GM21526 (cell line): ENCODE results near the gene KDELR3.

ENCODE experiments used
- ATAC-seq: cut with Tn5 transposase; IDR thresholded peaks from one replicate; pipeline ENCODE4 v1.9.1; 2021; ENCODE audit warnings: moderate library complexity; ENCODE audit not compliant: unreplicated experiment, low FRiP score

Gene KDELR3

GRCh38 chr22:38479096-38479837, 11.4 kb downstream of the KDELR3 start:
- no peak for ATAC-seq

DNA sequence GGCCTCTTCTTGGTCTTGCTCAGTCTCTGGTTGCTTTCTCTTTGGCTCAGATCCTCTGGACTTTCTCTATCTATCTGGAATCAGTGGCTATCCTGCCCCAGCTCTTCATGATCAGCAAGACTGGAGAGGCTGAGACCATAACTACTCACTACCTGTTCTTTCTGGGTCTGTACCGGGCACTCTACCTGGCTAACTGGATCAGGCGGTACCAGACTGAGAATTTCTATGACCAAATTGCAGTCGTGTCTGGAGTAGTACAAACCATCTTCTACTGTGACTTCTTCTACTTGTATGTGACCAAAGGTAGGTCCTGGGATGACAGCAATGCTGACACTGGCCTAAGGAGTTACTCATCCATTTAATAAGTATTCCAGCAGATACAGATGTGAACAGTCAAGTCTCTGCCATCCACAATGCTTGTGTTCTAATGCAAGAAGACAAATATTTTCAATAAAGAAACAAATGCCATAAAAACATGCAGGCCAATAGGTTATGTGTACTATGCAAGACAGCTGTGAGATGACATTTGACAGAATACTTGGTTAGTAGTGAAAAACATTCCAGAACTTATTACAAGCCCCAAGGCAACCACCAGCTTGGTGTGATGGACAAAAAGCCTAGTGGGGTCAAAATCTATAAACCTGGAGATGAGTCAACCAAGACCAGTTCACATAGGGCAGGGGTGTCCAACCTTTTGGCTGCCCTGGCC, 13.4 kb downstream of the KDELR3 start:
- no peak for ATAC-seq

DNA sequence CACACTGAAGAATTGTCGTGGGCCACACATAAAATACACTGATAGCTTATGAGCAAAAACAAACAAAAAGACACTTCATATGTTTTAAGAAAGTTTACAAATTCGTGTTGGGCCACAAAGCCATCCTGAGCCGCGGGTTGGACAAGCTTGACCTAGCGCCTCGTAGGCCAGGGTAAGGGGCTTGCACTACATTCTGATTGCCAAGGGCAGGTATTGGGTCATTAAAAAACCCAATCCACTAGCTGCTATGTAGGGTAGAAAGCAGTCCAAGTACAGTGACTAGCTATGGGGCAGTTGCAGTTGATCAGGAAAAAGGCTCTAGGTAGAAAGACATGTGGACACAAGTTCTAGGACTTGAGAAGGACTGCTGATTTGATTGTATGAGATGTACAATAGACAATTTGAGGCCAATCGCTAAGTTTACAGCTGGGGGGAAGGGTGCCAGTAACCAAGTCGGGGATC, 14.0 kb downstream of the KDELR3 start:
- ATAC-seq = no peak

DNA sequence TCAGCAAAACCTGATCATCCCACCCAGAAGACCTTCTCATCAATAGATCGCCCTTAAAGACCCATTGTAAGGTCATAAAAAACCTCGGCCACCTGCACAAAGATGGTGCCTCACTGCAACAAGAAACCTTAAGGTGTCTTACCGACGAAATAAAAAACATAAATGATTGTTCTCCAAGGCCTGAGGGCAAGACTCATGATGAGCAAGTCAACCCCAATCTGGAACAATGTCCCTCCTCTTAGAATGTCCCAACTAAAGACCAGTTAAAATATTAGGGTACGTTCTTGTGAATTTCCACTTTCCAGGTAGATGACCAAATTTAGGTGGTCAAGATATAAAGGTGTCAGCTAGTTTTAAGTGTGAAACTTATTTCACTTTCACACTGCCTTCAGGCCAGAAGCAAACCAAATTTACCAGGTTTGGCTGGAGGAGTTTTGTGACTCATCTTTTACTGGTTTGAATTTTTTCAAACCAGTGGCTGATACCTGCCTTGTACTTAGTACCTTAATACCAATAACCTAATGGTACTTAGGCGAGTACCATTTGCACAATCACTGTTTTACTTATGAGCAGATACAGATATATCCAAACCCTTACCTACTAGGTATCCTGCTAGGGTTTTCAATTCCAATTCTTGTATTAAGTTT, 14.9 kb downstream of the KDELR3 start:
- no peak for ATAC-seq

DNA sequence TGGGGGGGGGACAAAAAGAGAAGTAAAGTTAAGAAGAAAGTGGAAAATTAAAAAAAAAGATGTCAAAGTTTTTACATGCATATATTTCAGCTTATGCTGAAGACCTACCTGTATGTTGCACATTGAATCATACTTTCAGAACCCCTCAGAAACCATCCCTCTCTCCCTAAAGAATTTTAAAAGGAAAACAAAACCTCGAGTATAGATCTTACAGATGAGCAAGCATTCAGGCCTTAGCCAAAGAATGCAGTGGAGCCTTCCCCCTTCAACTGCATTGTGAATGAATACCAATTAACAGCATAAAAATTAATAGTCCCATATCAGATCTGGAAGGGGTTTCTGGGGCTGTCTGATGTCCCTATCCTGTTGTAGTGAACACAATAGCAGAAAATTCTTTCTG, 16.3 kb downstream of the KDELR3 start:
- no peak for ATAC-seq

DNA sequence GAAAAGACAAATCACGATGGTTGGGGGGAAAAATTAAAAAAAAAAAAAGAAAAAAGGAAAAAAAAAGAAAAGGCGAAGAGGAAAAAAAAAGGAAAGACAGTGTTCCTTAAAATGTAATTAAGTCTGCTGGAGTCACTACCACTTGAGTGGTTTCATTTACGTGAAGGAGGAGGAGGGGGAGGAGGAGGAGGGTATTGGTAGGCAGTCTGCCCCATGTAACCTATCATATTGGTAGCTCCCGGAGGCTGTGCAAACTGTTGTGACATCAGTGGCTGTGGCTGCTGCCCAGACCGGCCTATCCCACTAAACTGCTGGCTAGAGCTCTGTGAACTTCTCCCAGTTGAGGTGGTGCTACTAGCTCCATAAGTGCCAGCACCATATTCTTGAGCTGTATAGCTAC, 17.9 kb downstream of the KDELR3 start:
- ATAC-seq = no peak

DNA sequence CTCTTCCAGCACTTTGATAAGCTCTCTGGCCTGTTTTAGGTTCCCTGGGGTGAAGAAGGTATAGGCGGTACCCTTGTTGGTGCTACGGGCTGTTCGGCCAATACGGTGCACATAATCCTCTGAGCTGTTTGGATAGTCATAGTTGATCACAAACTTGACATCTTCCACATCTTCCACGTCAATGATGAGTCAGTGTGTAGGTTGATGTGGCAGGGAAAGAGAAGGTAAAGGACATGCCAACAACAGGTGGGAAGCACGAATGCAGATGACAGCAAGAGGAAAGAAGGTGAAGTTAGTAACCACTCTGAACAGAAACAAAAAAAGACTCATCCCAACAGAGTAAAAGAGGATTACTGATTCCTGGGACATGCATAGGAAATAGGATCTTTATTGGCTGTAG, 20.1 kb downstream of the KDELR3 start:
- ATAC-seq = no peak

GRCh38 chr22:38489142-38489541, 21.2 kb downstream of the KDELR3 start:
- no peak for ATAC-seq

DNA sequence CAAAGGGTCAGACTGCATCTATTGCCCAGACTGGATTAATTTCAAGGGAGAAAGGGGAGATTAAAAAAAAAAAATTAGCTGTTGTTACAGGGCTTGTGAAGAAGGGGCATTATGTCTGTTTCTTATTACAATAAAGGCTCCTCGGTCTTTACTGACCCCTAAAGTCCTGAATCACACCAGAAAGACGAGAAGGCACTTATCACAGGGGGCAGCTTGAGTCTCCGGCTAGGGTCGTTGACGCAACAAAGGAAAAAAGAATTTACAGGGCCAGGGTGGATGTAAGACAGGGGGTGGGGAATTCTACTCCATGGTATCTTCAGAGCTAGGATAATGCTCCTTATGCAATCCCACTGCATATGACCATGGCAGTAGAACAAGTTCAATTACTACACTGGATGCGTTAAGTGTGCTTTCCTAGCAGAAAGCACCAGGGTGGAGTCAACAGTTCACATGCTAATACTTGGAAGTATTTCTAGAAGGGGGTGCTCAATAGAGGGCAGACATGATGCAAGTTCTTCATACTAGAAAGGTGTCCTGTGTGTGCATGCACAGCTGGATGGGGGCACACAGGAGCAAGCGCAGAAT, 21.8 kb downstream of the KDELR3 start:
- ATAC-seq = no peak

DNA sequence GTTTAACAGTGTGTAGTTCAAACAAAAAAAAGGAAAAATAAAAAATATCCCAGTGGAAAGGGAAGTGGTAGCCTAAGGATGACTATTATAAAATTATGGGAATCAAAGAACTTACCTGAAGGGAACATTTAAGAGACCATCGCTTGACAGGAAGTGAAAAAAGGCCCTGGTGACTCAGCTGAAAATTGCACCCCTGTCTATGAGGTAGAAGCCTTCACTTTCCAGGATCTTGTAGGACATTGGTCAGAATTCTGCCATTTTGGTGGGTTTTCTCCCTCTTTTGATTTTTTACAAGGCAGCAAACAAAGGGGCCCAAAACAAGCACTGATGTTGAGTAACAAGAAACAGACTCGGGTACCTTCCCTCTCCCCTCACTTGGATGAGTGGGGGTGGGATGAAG, 22.6 kb downstream of the KDELR3 start:
- no peak for ATAC-seq

- no peak for ATAC-seq
Observed at GRCh38 chr22:38490915-38491314, 23.0 kb downstream of the KDELR3 start.

GRCh38 chr22:38491707-38492348, 23.9 kb downstream of the KDELR3 start:
- ATAC-seq = no peak

- ATAC-seq = no peak
Observed at GRCh38 chr22:38494498-38494897, 26.6 kb downstream of the KDELR3 start.

DNA sequence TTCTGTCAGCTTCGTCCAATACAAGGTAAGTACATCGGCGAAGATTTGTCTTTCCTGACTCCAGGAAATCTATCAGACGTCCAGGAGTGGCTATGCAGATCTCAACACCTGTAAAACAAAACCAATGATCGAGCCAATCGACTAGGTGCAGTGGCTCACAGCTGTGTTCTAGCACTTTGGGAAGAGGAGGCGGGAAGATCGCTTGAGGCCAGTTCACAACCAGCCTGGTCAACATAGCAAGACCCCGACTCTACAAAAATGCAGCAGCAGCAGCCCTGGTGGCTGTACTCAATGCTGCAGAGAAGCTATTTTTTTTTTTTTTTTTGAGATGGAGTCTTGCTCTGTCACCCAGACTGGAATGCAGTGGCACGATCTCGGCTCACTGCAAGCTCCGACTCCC, 27.0 kb downstream of the KDELR3 start:
- no peak for ATAC-seq

- no peak for ATAC-seq
Observed at GRCh38 chr22:38497869-38498268, 30.0 kb downstream of the KDELR3 start.

DNA sequence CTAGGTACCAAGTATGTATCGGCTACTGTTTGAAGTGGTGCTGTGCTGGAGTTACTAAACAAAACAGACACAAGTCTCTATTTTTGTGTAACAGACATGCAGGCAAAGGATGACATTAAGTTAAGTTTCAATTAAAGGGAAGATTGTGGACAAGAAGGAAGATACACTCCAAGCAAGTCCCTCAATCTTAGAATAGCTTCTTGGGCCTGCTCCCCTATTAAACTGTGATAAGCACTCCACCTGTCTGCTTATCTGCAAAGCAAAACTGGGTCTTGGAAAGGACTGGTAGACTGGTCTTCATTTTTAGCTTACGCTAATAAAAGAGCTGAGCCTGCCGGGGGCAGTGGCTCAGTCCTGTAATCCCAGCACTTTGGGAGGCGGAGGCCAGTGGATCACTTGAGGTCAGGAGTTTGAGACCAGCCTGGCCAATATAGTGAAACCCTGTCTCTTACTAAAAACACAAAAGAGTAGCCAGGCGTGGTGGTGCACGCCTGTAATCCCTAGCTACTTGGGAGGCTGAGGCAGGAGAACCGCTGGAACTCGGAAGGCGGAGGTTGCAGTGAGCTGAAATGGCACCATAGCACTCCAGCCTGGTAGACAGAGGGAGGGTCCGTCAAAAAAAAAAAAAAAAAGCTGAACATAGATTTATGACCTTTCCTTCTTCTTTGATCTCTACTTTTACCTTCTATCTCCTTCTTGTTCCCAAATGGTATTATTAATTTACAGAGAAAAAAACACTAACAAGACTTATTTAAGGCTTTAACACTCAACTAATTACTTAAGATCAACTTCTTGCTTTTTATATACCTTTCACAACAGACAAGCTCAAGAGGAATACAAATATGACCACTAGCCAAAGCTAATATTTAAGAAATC, 34.1 kb downstream of the KDELR3 start:
- no peak for ATAC-seq

- no peak for ATAC-seq
Observed at GRCh38 chr22:38503021-38503420, 35.1 kb downstream of the KDELR3 start.

DNA sequence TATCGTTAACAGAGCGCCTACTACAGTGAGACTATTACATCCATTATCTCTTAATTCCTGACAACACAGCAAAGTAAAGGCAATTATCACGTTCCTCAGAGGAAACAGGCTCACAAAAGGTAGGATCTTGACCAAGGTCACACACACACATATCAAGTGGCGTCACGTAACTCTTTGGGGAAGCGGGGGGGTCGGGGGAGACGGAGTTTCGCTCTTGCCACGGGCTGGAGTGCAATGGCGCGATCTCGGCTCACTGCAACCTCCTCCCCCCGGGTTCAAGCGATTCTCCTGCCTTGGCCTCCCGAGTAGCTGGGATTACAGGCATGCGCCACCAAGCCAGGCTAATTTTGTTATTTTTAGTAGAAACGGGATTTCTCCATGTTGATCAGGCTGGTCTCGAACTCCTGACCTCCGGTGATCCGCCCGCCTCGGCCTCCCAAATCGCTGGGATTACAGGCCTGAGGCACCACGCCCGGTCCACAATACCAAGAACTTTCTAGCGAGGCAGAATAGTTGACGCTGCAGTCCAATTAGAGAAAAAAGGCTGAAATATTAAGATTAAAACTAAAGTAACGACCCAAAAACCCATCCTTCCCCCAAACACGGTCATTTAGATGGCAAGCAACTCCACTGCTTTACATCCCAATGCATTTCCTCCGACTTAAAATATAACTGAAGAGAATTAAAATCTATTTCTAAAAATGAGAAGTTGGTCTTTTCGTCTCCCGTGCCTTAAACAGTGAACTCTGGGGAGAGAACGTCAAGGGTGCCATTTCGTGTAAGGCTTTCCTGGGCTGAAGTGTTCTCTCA, 37.0 kb downstream of the KDELR3 start:
- ATAC-seq = no peak

- peak; percentile 26 for ATAC-seq
Observed at GRCh38 chr22:38505541-38506117, 37.7 kb downstream of the KDELR3 start.
